Neural cell (in vitro differentiated cells): ENCODE measurements around the gene TMEM131. TPM values are rescaled to one million over a fixed set of nuclear protein-coding genes. Genes with fewer than 3 reads are reported as not detected.

Source experiments
- H2AFZ ChIP-seq: fragments of 200-600, 300-800 bp; sonication (generic), shearing (Covaris generic); 2 replicates; pipeline ENCODE4 v1.6.0; 2014; ENCODE audit warnings: low read depth, mild to moderate bottlenecking, antibody characterized with exemption, low read length, moderate library complexity
- H3F3A ChIP-seq: fragments of 200-600 bp; shearing (Covaris generic); 2 replicates; pipeline ENCODE4 v1.6.1; 2016; ENCODE audit warnings: mild to moderate bottlenecking, moderate library complexity, mixed read lengths, antibody characterized with exemption, low read length; ENCODE audit not compliant: insufficient read depth, poor library complexity, severe bottlenecking
- H3K27ac ChIP-seq: fragments of 200-600, 300-800 bp; sonication (generic), shearing (Covaris generic); 2 replicates; pipeline ENCODE4 v1.5.1; 2014; ENCODE audit warnings: mild to moderate bottlenecking, low read length, moderate library complexity
- H3K27me3 ChIP-seq: fragments of 300-800, 200-600 bp; sonication (generic), shearing (Covaris generic); 2 replicates; pipeline ENCODE4 v1.6.0; 2014; ENCODE audit warnings: mild to moderate bottlenecking, low read depth, low read length, moderate library complexity; ENCODE audit not compliant: insufficient read depth
- H3K36me3 ChIP-seq: fragments of 300-800, 200-600 bp; sonication (generic), shearing (Covaris generic); 2 replicates; pipeline ENCODE4 v1.5.1; 2014; ENCODE audit warnings: mild to moderate bottlenecking, antibody characterized with exemption, low read length, moderate library complexity; ENCODE audit not compliant: insufficient read depth
- H3K4me2 ChIP-seq: fragments of 300-800, 200-600 bp; sonication (generic), shearing (Covaris generic); 2 replicates; pipeline ENCODE4 v1.6.0; 2014; ENCODE audit warnings: mild to moderate bottlenecking, low read length
- H3K4me3 ChIP-seq: fragments of 300-800, 200-600 bp; sonication (generic), shearing (Covaris generic); 2 replicates; pipeline ENCODE4 v1.5.1; 2014; ENCODE audit warnings: mild to moderate bottlenecking, low read length, moderate library complexity
- H3K79me2 ChIP-seq: fragments of 200-600 bp; shearing (Covaris generic); replicated peaks from 2 replicates; pipeline ENCODE4 v1.6.0; 2014; ENCODE audit warnings: mild to moderate bottlenecking, low read length, moderate library complexity; ENCODE audit not compliant: insufficient read depth
- H3K9ac ChIP-seq: fragments of 300-800, 200-600 bp; sonication (generic), shearing (Covaris generic); 2 replicates; pipeline ENCODE4 v1.6.1; 2016; ENCODE audit warnings: mild to moderate bottlenecking, low read length, mixed read lengths
- H3K9me2 ChIP-seq: fragments of 200-600 bp; shearing (Covaris generic); 2 replicates; pipeline ENCODE4 v1.6.1; 2016; ENCODE audit warnings: mild to moderate bottlenecking, low read length, mixed read lengths; ENCODE audit not compliant: insufficient read depth
- H3K9me3 ChIP-seq: fragments of 200-600, 300-800 bp; sonication (generic), shearing (Covaris generic); 2 replicates; pipeline ENCODE4 v1.6.1; 2016; ENCODE audit warnings: mild to moderate bottlenecking, mixed run types, low read length, moderate library complexity, mixed read lengths
- H4K20me1 ChIP-seq: fragments of 200-600 bp; shearing (Covaris generic); 2 replicates; pipeline ENCODE4 v1.6.1; 2016; ENCODE audit warnings: mild to moderate bottlenecking, mixed run types; ENCODE audit not compliant: insufficient read depth
- EP300 ChIP-seq: fragments of 450-650 bp; conservative IDR thresholded peaks from 2 replicates; pipeline ENCODE4 v1.6.1; 2014; ENCODE audit warnings: antibody characterized with exemption, mild to moderate bottlenecking, moderate library complexity; ENCODE audit not compliant: poor library complexity, severe bottlenecking
- EZH2 ChIP-seq: fragments of 200-600, 300-800 bp; shearing (Covaris generic), sonication (generic); IDR thresholded peaks from 2 replicates; pipeline ENCODE4 v1.6.1; 2014; ENCODE audit warnings: antibody characterized with exemption, low read length, borderline replicate concordance, mild to moderate bottlenecking; ENCODE audit not compliant: insufficient read depth, poor library complexity, severe bottlenecking
- MXI1 ChIP-seq: fragments of 450-650 bp; conservative IDR thresholded peaks from 2 replicates; pipeline ENCODE4 v1.6.1; 2014; ENCODE audit warnings: antibody characterized with exemption, mild to moderate bottlenecking; ENCODE audit not compliant: poor library complexity, severe bottlenecking
- POLR2AphosphoS5 ChIP-seq: IDR thresholded peaks from 2 replicates; pipeline ENCODE4 v1.6.1; 2012
- RAD21 ChIP-seq: fragments of 450-650 bp; conservative IDR thresholded peaks from 2 replicates; pipeline ENCODE4 v1.6.1; 2014; ENCODE audit warnings: antibody characterized with exemption, mild to moderate bottlenecking, moderate library complexity
- SMC3 ChIP-seq: fragments of 450-650 bp; conservative IDR thresholded peaks from 2 replicates; pipeline ENCODE4 v1.6.1; 2014; ENCODE audit warnings: antibody characterized with exemption, mild to moderate bottlenecking, moderate library complexity; ENCODE audit not compliant: poor library complexity
- TAF1 ChIP-seq: IDR thresholded peaks from 2 replicates; pipeline ENCODE4 v1.6.1; 2012; ENCODE audit warnings: low read depth
- polyA plus RNA-seq: library from polyadenylated mRNA; depleted of rRNA; stranded (reverse); fragments of >200 nt; gene quantifications from 2 replicates; pipeline ENCODE4 v1.2.3, GENCODE V29; 2014
- TF ChIP-seq, protein P1 (sequence below): IDR thresholded peaks from 2 replicates; pipeline ENCODE4 v1.6.1; 2012; ENCODE audit warnings: borderline replicate concordance
- TF ChIP-seq, protein P2 (sequence below): fragments of 450-650 bp; IDR thresholded peaks from 2 replicates; pipeline ENCODE4 v1.5.1; 2014; ENCODE audit warnings: antibody characterized with exemption, mild to moderate bottlenecking, moderate library complexity; ENCODE audit not compliant: poor library complexity, severe bottlenecking

TMEM131 gene
- polyA plus RNA-seq, 1 donor from 2014 or later: 9.6 TPM

DNA sequence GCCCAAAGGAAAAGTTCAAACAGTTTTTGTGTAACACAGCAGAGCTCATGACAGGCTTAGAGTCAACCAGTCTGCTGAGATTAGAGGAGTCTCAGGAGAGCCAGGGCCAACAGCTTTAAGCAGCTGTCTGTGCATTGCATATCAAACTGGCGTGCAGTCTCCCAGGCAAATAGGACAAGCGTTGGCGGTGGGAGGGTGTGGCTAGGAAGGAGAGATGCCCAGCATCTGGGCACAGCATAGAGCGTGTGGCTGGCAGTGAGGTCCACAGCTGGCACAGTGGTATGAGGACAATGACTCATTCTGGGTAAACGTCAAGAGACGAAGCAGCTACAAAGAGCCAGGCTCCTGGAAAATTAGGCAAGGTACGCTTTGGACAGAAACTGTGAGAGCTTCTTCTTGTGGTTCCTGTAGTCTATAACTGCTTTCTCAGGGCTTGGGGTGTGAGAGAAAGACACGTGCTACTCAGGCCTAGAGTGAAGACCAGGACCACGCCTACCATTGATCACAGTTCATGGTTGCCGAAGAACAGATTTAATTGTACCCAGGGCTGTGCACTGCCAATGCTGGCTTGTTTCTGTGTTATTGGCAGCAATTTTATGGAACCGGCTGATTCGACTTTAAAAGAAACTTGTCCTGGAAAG lies 267.5 kb downstream of the TMEM131 start (continued):
- no peak for TF ChIP-seq EZH2
- no peak for TF ChIP-seq POLR2AphosphoS5

DNA sequence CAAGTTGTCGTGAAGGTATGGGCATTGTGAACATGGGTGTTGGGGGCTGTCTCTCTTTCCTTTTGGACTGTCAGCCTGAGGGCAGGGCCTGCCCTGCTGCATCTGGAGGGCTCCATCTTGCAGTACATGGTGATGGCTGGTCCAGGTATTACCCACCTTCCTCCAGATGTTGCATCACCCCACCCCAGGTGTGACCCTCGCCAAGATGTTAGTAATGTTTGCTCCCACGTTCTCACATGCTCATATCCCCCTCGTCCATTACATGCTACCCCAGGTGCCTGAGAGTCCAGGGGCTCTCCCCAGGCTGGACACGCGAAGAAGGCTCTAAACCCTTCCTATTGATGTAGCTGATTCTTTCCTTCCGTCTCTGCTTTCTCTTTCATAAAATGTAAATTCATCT lies 268.5 kb downstream of the TMEM131 start:
- Histone ChIP-seq H3K9ac (no peak overlapping the region), H3K27ac (no peak overlapping the region), H3K79me2 (no peaks in the 10 kb centered on the region), H3K9me2 (no peaks in the 10 kb centered on the region), H4K20me1 (no peaks in the 10 kb centered on the region), H3K4me3 (no peak overlapping the region), H2AFZ (no peak overlapping the region), H3K36me3 (no peaks in the 10 kb centered on the region), H3K4me2 (no peak overlapping the region), H3K27me3 (no peaks in the 10 kb centered on the region), H3K9me3 (peaks cover 4% of the 10 kb centered on the region), H3F3A (no peaks in the 10 kb centered on the region)
- no peak for TF ChIP-seq MXI1
- TF ChIP-seq, protein P1, sequence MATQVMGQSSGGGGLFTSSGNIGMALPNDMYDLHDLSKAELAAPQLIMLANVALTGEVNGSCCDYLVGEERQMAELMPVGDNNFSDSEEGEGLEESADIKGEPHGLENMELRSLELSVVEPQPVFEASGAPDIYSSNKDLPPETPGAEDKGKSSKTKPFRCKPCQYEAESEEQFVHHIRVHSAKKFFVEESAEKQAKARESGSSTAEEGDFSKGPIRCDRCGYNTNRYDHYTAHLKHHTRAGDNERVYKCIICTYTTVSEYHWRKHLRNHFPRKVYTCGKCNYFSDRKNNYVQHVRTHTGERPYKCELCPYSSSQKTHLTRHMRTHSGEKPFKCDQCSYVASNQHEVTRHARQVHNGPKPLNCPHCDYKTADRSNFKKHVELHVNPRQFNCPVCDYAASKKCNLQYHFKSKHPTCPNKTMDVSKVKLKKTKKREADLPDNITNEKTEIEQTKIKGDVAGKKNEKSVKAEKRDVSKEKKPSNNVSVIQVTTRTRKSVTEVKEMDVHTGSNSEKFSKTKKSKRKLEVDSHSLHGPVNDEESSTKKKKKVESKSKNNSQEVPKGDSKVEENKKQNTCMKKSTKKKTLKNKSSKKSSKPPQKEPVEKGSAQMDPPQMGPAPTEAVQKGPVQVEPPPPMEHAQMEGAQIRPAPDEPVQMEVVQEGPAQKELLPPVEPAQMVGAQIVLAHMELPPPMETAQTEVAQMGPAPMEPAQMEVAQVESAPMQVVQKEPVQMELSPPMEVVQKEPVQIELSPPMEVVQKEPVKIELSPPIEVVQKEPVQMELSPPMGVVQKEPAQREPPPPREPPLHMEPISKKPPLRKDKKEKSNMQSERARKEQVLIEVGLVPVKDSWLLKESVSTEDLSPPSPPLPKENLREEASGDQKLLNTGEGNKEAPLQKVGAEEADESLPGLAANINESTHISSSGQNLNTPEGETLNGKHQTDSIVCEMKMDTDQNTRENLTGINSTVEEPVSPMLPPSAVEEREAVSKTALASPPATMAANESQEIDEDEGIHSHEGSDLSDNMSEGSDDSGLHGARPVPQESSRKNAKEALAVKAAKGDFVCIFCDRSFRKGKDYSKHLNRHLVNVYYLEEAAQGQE: no peak
- TF ChIP-seq, protein P2, sequence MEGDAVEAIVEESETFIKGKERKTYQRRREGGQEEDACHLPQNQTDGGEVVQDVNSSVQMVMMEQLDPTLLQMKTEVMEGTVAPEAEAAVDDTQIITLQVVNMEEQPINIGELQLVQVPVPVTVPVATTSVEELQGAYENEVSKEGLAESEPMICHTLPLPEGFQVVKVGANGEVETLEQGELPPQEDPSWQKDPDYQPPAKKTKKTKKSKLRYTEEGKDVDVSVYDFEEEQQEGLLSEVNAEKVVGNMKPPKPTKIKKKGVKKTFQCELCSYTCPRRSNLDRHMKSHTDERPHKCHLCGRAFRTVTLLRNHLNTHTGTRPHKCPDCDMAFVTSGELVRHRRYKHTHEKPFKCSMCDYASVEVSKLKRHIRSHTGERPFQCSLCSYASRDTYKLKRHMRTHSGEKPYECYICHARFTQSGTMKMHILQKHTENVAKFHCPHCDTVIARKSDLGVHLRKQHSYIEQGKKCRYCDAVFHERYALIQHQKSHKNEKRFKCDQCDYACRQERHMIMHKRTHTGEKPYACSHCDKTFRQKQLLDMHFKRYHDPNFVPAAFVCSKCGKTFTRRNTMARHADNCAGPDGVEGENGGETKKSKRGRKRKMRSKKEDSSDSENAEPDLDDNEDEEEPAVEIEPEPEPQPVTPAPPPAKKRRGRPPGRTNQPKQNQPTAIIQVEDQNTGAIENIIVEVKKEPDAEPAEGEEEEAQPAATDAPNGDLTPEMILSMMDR: no peak

DNA sequence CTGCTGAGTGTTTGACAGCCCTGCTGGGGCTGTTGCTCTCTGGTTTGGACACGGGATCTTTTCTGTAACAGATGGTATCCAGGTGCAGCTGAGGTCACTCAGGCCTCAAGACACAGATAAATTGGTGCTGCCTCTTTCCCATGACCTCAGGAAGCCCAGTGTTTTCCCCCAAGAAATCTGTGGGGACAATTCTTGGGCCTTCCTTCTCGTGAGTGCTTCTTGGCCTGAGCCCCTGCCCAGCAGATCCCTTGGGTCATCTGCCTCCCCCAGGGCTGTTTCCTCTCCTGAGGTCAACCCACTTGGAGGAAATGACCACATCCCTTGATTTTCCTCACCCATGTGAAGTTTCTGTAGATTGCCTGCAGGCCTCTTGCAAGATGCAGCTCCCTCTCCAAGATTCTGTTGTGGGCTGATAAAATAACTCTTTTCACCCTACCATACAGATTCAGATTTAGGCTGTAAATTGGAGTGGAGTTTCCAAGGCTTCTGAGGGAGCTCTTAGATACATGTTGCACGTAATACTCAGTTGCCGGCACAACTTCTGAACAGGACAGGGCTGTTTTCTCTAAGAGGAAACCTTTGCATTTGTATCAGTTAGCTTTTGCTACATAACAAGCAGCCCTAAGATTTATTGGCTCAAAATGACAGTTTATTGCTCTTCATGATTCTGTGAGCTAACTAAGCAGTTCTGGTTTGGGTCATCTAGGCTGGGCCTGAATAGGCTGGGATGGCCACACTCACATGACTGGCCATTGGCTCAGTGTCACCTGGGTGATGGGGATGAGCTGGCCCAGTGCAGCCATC lies 269.3 kb downstream of the TMEM131 start:
- no peak overlapping the region for H3K4me3 ChIP-seq
- H3K4me2 ChIP-seq: no peak overlapping the region
- H3K79me2 ChIP-seq: no peaks in the 10 kb centered on the region
- H3K9ac ChIP-seq: no peak overlapping the region
- no peak overlapping the region for H2AFZ ChIP-seq
- no peaks in the 10 kb centered on the region for H3K36me3 ChIP-seq
- no peaks in the 10 kb centered on the region for H3F3A ChIP-seq
- no peaks in the 10 kb centered on the region for H3K27me3 ChIP-seq
- H3K9me2 ChIP-seq: no peaks in the 10 kb centered on the region
- TF ChIP-seq, protein P2: no peak
- no peak for TF ChIP-seq EP300
- no peak for TF ChIP-seq RAD21
- no peak for TF ChIP-seq SMC3
- no peak for TF ChIP-seq MXI1
- no peak for TF ChIP-seq EZH2
- TF ChIP-seq, protein P1: no peak
- TF ChIP-seq TAF1: no peak
- no peak for TF ChIP-seq POLR2AphosphoS5
- no peak overlapping the region for H3K27ac ChIP-seq
- H4K20me1 ChIP-seq: no peaks in the 10 kb centered on the region
- peaks cover 4% of the 10 kb centered on the region for H3K9me3 ChIP-seq
